CD4-positive, alpha-beta T cell treated with Interleukin-10 for 1 hour (primary cell): ENCODE data around the gene ANTXR1.

ENCODE experiments used
- DNase-seq: peaks from one replicate; pipeline ENCODE4 v3.0.0-alpha.2; 2020

Gene ANTXR1

DNA sequence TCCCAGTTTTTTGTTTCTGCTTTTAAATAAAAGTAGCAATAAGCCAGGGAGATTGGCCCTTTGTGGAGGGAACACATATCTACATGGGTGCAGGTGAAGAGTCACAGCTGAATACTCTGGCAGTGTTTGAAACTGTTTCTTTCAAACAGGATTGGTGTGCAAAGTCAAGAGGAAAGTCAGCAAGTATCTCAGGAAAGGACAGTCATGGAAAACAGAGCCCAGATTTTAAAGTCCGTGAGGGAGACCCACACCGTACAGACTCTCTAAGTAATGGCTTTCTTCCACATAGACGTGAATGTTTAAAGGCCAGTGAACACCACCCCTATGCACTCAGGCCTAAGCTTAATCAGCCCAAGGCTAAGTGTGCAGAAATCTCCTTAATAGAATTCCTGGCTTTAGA, 278.7 kb downstream of the ANTXR1 start:
- DNase-seq, result no peak

DNA sequence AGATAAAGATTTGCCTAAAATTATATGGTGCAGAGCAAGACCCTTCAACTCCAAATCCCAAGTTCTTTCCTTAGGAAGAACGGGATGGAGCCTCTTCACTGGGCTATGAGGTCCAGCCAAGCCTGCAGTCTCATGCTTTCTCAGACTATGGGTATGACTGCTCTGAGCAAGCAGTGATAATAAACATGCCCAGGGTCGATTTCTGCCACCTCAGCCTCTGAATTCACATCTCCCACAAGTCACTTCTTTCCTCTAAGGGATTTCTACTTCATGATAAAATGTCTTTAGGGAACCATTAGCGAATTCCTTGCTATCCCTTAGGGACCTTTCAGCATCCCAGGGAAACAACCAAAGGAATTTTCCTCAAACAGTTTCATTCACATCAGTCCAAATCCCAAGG, 279.3 kb downstream of the ANTXR1 start:
- DNase-seq, result no peak

DNA sequence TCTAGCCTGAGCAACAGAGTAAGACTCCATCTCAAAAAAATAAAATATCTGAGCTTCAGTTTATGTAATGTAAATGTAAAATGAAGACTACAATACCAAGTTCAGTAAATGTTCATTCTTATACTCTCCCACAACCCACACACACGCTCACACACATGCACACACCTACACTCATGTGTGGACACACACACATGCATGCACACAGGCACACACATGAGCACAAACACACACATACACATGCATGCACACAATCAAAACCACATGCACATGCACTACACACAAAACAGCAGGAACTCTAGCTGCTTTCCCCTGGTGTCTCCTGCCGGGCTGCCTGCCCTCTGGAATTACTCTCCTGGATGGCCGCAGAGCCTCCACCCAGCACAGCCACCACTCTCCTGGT, 283.4 kb downstream of the ANTXR1 start:
- DNase-seq, result no peak

DNA sequence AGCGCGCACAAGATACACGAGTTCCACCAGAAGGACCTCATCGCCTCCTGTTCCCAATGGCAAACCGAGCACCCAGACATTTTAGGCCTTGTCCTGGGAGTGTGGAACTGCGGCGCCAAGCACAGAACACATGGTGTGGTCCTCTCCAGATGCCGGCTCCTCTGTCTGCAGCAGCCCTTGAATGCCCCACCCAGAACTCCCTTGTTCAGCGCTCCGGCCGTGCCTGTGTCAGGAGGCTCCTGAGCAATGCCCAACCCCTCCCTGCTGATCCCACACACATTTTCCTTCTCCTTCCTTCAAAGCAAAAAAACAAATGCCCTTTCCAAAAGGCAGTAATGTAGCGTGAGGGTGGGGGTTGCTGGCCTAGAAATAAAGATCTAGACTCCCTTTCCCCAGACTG, 284.2 kb downstream of the ANTXR1 start:
- no peak for DNase-seq

DNA sequence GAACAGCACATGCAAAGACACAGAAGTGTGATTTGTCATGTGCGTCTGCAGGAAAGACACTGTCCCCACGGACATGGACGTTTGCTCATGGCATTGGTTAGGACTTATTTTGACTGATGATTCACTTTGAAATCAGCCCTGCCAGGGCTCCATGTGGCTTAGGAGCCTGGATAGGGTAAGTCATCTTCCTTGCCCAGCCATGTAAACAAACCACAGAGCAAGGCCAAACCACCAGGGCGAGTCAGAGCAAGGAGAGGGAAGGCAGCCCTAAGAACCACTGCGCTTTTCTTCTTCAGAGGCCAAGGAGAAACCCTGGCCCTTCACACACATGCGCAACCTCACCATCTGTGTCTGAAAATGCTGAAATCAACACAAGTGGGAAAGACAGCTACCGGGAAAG, 285.3 kb downstream of the ANTXR1 start:
- no peak for DNase-seq

DNA sequence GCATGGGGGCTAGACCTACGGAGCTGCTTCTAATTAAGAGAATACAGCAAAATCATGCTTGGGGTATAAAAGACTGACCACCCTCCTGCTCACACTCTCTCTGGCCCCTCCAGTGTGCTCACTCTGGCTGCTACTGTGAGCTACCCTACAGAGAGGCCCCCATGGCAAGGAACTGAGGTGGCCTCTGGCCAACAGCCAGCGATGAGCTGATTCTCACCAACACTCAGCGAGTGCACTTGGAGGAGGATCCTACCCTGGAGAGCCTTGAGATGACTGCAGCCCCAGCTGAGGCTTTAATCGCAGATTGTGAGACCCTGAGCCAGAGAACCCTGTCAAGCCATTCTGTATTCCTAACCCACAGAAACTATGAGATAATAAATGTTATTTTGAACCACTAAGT, 285.9 kb downstream of the ANTXR1 start:
- no peak for DNase-seq
